HG03135 (cell line): ENCODE results near the gene SLC36A3.
"Not testable (repeated sequence)": the region's sequence is repeated elsewhere in the genome, so short reads cannot be mapped to it uniquely, and the experiment has no call there.

Source experiments
- ATAC-seq: cut with Tn5 transposase; IDR thresholded peaks from one replicate; pipeline ENCODE4 v1.9.1; 2021; ENCODE audit warnings: mild to moderate bottlenecking, moderate library complexity; ENCODE audit not compliant: unreplicated experiment

SLC36A3 gene

GRCh38 chr5:151240924-151241635, 62.5 kb downstream of the SLC36A3 start:
- ATAC-seq: no peak

- not testable (repeated sequence) for ATAC-seq
Observed at GRCh38 chr5:151240268-151240835, 63.2 kb downstream of the SLC36A3 start.

GRCh38 chr5:151239237-151239861, 64.2 kb downstream of the SLC36A3 start:
- ATAC-seq: peak; percentile 36

GRCh38 chr5:151238303-151238741, 65.2 kb downstream of the SLC36A3 start:
- ATAC-seq: peak; percentile 27

GRCh38 chr5:151237685-151238084, 65.9 kb downstream of the SLC36A3 start:
- ATAC-seq: no peak

GRCh38 chr5:151236888-151237287, 66.7 kb downstream of the SLC36A3 start:
- no peak for ATAC-seq

GRCh38 chr5:151235239-151235571, 68.4 kb downstream of the SLC36A3 start:
- not testable (repeated sequence) for ATAC-seq

GRCh38 chr5:151234476-151235238, 68.9 kb downstream of the SLC36A3 start:
- ATAC-seq: peak; percentile 69

GRCh38 chr5:151233616-151234085, 69.9 kb downstream of the SLC36A3 start:
- peak; percentile 56 for ATAC-seq

GRCh38 chr5:151231359-151231758, 72.2 kb downstream of the SLC36A3 start:
- ATAC-seq: no peak

- no peak for ATAC-seq
Observed at GRCh38 chr5:151230048-151230680, 73.4 kb downstream of the SLC36A3 start.

- no peak for ATAC-seq
Observed at GRCh38 chr5:151228986-151229385, 74.6 kb downstream of the SLC36A3 start.

- no peak for ATAC-seq
Observed at GRCh38 chr5:151227918-151228447, 75.6 kb downstream of the SLC36A3 start.
